Measurements from ENCODE around the gene AGAP1.

DNA sequence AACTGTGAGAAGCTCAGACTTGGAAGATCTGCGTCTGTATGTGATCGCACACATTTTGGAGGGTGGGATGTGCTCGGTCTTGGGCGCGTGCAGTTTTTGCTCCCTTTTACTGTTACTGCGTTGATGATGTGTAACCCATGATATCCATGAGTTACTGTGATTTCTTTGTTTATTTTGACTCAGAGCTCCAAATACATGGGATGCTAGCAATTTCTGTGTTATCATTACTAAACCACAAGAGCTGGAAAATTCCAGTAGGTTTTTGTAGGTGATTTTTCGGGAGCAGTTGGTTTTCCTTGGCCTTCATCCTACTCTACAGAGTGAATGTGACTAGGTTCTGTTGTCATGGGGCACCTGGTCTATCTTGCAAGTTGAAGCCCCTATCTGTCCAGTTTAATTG, 124.2 kb downstream of the AGAP1 start:
- no peak for TF ChIP-seq CTCF (IDR thresholded peaks at IDR 0.05)
- no peak for TF ChIP-seq EP300 (IDR thresholded peaks at IDR 0.05)
- no peak for TF ChIP-seq POLR2A (IDR thresholded peaks at IDR 0.05)

Data from sigmoid colon (tissue), 4 donors.